HUES64 (cell line): ENCODE data around the gene TNKS1BP1.

ENCODE experiments used
- H3K27ac ChIP-seq: 2 replicates; pipeline ENCODE4 v1.7.0; 2013; ENCODE audit warnings: low read depth, low read length, inconsistent platforms
- H3K27me3 ChIP-seq: 2 replicates; pipeline ENCODE4 v1.6.1; 2013; ENCODE audit warnings: mild to moderate bottlenecking, low read length; ENCODE audit not compliant: insufficient read depth
- H3K36me3 ChIP-seq: 2 replicates; pipeline ENCODE4 v1.6.1; 2013; ENCODE audit warnings: mild to moderate bottlenecking, low read length; ENCODE audit not compliant: insufficient read depth
- H3K4me1 ChIP-seq: 2 replicates; pipeline ENCODE4 v1.6.1; 2013; ENCODE audit warnings: mild to moderate bottlenecking, low read length, moderate library complexity; ENCODE audit not compliant: insufficient read depth
- H3K4me3 ChIP-seq: 2 replicates; pipeline ENCODE4 v1.5.1; 2013; ENCODE audit warnings: mild to moderate bottlenecking, low read length, moderate library complexity
- H3K9ac ChIP-seq: 2 replicates; pipeline ENCODE4 v1.6.1; 2013; ENCODE audit warnings: mild to moderate bottlenecking, low read depth, low read length
- H3K9me3 ChIP-seq: 2 replicates; pipeline ENCODE4 v1.6.1; 2013; ENCODE audit warnings: low read depth, low read length; ENCODE audit not compliant: insufficient read depth
- WGBS: fragments of 150-250, 120-280 bp; methylation state at CpG from one replicate; pipeline ENCODE4 v1.1.7; 2013; ENCODE audit warnings: missing lambda C conversion rate; 5-methylcytosine and 5-hydroxymethylcytosine counted together

Gene TNKS1BP1

GRCh38 chr11:57330029-57330428 is 5.3 kb upstream of the TNKS1BP1 start:
- 93% methylated on average over 9 of the region's 9 CpGs for WGBS
- Histone ChIP-seq H3K4me3 (no peak overlapping the region), H3K36me3 (peaks cover 91% of the 10 kb centered on the region), H3K4me1 (peaks cover 21% of the 10 kb centered on the region), H3K27ac (no peak overlapping the region), H3K9me3 (no peaks in the 10 kb centered on the region), H3K27me3 (no peaks in the 10 kb centered on the region), H3K9ac (no peak overlapping the region)

- Histone ChIP-seq H3K9ac (no peak overlapping the region), H3K36me3 (peaks cover 72% of the 10 kb centered on the region), H3K4me3 (no peak overlapping the region), H3K27me3 (no peaks in the 10 kb centered on the region), H3K4me1 (peaks cover 24% of the 10 kb centered on the region), H3K9me3 (no peaks in the 10 kb centered on the region), H3K27ac (no peak overlapping the region)
- 93% methylated on average over 5 of the region's 5 CpGs for WGBS
Observed at GRCh38 chr11:57327721-57328120, 3.0 kb upstream of the TNKS1BP1 start.

- no peaks in the 10 kb centered on the region for H3K27me3 ChIP-seq
- H3K4me3 ChIP-seq: peak overlapping the region; percentile 74
- WGBS: 72% methylated on average over 6 of the region's 6 CpGs
- H3K4me1 ChIP-seq: peaks cover 35% of the 10 kb centered on the region
- peak overlapping the region; percentile 91 for H3K9ac ChIP-seq
- H3K36me3 ChIP-seq: peaks cover 62% of the 10 kb centered on the region
- H3K9me3 ChIP-seq: no peaks in the 10 kb centered on the region
- H3K27ac ChIP-seq: peak overlapping the region; percentile 93
Observed at GRCh38 chr11:57325735-57326048, 940 bp upstream of the TNKS1BP1 start.

GRCh38 chr11:57324154-57324885 is 432 bp downstream of the TNKS1BP1 start:
- peak overlapping the region; percentile 74 for H3K4me3 ChIP-seq
- no peaks in the 10 kb centered on the region for H3K9me3 ChIP-seq
- peaks cover 60% of the 10 kb centered on the region for H3K36me3 ChIP-seq
- WGBS: under 1% methylated on average over 56 of the region's 64 CpGs
- H3K9ac ChIP-seq: peak overlapping the region; percentile 91
- peaks cover 35% of the 10 kb centered on the region for H3K4me1 ChIP-seq
- peak overlapping the region; percentile 93 for H3K27ac ChIP-seq
- no peaks in the 10 kb centered on the region for H3K27me3 ChIP-seq

- peaks cover 59% of the 10 kb centered on the region for H3K36me3 ChIP-seq
- peak overlapping the region; percentile 74 for H3K4me3 ChIP-seq
- H3K27me3 ChIP-seq: no peaks in the 10 kb centered on the region
- H3K9ac ChIP-seq: peak overlapping the region; percentile 74
- peak overlapping the region; percentile 93 for H3K27ac ChIP-seq
- H3K4me1 ChIP-seq: peaks cover 35% of the 10 kb centered on the region
- 8% methylated on average over 9 of the region's 9 CpGs for WGBS
- no peaks in the 10 kb centered on the region for H3K9me3 ChIP-seq
Observed at GRCh38 chr11:57323855-57324153, 948 bp downstream of the TNKS1BP1 start.

- WGBS: 62% methylated on average over 2 of the region's 3 CpGs
- H3K9me3 ChIP-seq: no peaks in the 10 kb centered on the region
- peak overlapping the region; percentile 74 for H3K4me3 ChIP-seq
- H3K27ac ChIP-seq: peak overlapping the region; percentile 63; the same call in 1 of the 2 replicates
- H3K36me3 ChIP-seq: peaks cover 57% of the 10 kb centered on the region
- H3K9ac ChIP-seq: peak overlapping the region; percentile 74
- peaks cover 35% of the 10 kb centered on the region for H3K4me1 ChIP-seq
- no peaks in the 10 kb centered on the region for H3K27me3 ChIP-seq
Observed at GRCh38 chr11:57323167-57323854, 1.4 kb downstream of the TNKS1BP1 start.

GRCh38 chr11:57322256-57323166 is 2.2 kb downstream of the TNKS1BP1 start:
- no peaks in the 10 kb centered on the region for H3K27me3 ChIP-seq
- H3K36me3 ChIP-seq: peaks cover 57% of the 10 kb centered on the region
- H3K9me3 ChIP-seq: no peaks in the 10 kb centered on the region
- no peak overlapping the region for H3K9ac ChIP-seq
- WGBS: 25% methylated on average over 12 of the region's 13 CpGs
- H3K4me3 ChIP-seq: peak overlapping the region; percentile 74
- peak overlapping the region; percentile 63; the same call in 1 of the 2 replicates for H3K27ac ChIP-seq
- H3K4me1 ChIP-seq: peaks cover 35% of the 10 kb centered on the region

- peaks cover 35% of the 10 kb centered on the region for H3K4me1 ChIP-seq
- 87% methylated on average over 6 of the region's 6 CpGs for WGBS
- H3K9me3 ChIP-seq: no peaks in the 10 kb centered on the region
- H3K36me3 ChIP-seq: peaks cover 57% of the 10 kb centered on the region
- H3K27ac ChIP-seq: no peak overlapping the region
- H3K27me3 ChIP-seq: no peaks in the 10 kb centered on the region
- H3K9ac ChIP-seq: no peak overlapping the region
- no peak overlapping the region for H3K4me3 ChIP-seq
Observed at GRCh38 chr11:57321388-57322255, 3.1 kb downstream of the TNKS1BP1 start.

GRCh38 chr11:57320719-57321387 is 3.9 kb downstream of the TNKS1BP1 start:
- Histone ChIP-seq H3K36me3 (peaks cover 57% of the 10 kb centered on the region), H3K9me3 (no peaks in the 10 kb centered on the region), H3K9ac (no peak overlapping the region), H3K27me3 (no peaks in the 10 kb centered on the region), H3K4me3 (no peak overlapping the region), H3K27ac (no peak overlapping the region), H3K4me1 (peaks cover 36% of the 10 kb centered on the region)
- 96% methylated on average over 2 of the region's 2 CpGs for WGBS

- Histone ChIP-seq H3K36me3 (peaks cover 59% of the 10 kb centered on the region), H3K27ac (no peak overlapping the region), H3K9ac (no peak overlapping the region)
Observed at GRCh38 chr11:57320067-57320718, 4.6 kb downstream of the TNKS1BP1 start.

More at GRCh38 chr11:57320067-57320718, 4.6 kb downstream of the TNKS1BP1 start:
- Histone ChIP-seq H3K27me3 (no peaks in the 10 kb centered on the region), H3K4me1 (peaks cover 34% of the 10 kb centered on the region), H3K9me3 (no peaks in the 10 kb centered on the region), H3K4me3 (no peak overlapping the region)
- 94% methylated on average over 22 of the region's 22 CpGs for WGBS
